NK-92 treated with Interleukin-12 subunit alpha and Interleukin-12 subunit beta, amount 100 ng/mL, for 24 hours (cell line): ENCODE data around the gene FGFR1OP2.

Experiments used
- DNase-seq: peaks from one replicate; lab custom pipeline; 2025; lab: John Stamatoyannopoulos, UW

The FGFR1OP2 gene

DNA sequence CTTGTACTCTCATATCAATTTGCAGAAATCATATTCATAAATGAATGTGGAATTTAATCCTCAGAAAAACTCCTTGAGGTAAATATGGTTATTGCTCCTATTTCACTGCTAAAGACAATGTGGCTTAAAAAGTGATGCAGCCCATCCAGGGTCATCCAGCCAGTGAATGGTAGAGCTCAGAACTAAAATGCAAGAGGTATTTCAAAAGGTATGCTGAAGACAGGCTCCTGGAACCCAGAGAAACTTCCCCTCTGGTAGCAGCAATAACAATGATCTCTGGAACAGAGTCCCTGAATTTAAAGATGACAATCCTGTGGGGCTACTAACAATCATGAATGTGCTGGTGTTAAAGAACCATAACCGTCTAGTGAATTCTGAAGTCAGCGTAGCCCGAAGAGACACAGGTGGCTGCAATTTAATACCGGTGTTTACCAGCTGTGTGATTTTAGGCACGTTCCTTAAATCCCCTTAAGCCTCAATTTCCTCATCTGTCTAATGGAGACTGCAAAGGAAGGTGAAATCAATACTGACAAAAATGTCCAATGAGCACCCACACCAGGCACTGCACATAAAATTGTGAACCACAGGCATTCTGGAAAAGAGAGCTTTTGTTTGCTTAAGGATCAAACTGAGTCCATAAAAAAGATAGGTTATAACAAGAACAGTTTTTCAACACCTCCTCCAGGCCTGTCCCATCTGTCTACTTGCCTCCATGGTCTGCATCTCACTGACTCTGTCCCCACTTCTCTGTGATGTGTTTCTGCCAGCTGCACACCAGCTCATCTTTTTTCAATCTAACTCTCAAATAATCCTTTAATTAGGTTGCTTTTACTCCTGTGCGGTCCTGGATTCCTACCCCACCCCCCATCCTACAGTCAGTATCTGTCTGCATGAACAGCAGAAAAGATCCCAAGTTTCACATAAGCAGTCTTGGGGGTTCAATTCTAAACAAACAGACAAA, 65.4 kb downstream of the FGFR1OP2 start:
- DNase-seq, result no peak

DNA sequence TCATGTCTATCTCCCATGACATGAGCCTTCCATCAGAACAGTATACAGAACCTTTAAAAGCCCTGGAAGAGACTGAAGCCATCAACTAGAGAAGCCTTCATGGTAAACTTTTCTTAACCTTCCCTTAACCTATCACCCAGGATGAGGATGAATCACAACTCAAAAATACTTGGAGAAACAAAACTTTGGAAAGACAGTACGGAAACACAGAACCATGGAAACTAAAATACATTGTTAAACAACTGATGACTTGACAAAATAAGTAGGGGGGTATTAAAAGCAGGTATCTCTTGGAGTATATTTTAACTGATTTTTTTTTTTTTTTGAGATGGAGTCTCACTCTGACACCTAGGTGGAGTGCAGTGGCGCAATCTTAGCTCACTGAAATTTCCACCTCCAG, 67.2 kb downstream of the FGFR1OP2 start:
- no peak for DNase-seq

DNA sequence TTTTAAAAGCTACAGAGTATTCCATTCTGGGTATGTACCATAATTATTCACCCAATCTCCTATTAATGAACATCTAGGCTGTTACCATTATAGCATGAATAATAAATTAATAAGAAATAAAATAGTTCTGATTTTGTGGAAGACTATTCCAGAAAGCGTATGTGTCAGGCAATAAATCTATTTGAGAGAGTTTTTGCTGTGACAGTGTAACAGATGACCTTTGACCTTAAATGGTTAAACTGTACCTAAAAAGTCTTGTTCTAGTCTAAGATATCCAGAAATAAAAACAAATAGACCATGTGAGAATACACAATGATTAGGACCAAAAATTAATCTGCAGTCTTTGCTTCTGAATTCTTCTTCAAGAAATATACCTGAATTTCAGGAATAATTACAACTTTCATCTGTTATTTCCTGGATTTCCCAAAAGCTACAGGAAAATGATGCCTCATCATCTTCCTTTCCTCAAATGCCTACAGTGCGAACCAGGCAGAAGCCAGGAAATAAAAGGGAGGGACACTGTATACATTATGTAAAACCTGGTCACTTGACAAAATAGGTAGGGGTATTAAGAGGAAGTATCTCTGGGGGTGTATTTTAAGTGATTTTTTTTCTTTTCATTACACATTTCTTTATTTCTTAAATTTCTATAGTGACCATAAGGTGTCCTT, 68.7 kb downstream of the FGFR1OP2 start:
- DNase-seq, result no peak

DNA sequence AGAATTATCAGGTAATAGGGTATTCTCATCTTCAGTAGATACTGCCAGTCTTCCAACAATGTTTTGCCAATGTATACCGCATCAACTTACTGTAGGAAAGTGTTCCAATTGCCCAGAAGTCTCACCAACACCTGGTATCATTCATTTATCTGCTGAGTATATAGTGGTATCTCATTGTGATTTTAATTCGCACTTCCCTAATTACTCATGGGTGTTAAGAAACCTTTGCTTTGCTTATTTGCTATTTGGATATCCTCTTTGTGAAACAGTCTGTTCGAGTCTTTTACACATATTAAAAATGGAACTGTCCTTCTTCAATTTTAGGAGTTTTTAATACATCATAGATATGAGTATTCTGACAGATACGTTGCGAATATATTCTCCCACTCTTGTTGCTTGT, 69.8 kb downstream of the FGFR1OP2 start:
- no peak for DNase-seq

DNA sequence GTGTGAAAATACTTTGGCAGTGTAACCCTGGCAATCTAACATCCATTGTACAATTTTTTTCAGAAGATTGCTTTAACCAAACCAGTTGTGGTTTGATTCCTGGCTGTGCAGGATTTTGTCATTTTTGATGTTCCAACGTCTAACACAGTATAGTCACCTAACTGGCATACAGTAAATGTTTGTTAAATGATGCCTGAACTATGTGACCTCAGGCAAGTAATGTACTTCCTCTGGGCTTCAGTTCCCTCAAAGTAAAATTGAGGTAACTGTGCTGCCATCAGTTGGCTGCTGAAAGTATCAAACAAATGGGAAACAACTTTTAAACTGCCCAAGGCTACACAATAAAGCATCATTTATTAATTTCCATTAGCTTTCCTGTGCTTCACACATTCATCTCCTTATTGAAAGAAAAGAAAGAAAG, 71.6 kb downstream of the FGFR1OP2 start:
- no peak for DNase-seq

DNA sequence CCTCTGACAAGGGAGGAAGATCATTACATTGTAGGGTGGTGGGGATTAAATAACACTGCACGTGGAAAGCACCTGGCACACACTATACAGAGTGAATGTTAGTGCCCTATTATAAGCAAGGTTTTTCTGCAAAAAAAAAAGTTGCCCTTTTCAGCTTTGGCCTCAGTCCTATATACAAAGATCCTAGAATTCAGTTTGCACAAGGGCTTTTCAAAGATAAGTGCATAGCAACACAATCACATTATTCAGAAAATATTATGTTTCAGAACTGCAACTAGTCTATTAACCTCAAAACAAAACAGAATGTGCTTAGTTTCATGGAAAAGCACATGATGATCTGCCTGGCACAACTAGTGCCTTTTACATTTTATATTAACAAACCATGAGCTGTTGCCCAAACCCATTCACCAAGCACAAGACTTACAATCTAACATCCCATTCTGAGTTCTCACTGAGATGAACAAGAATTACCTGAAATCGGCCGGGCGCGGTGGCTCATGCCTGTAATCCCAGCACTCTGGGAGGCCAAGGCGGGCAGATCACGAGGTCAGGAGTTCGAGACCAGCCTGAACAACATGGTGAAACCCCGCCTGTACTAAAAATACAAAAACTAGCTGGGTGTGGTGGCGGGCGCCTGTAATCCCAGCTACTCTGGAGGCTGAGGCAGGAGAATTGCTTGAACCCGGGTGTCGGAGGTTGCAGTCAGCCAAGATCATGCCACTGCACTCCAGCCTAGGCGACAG, 74.1 kb downstream of the FGFR1OP2 start:
- no peak for DNase-seq

DNA sequence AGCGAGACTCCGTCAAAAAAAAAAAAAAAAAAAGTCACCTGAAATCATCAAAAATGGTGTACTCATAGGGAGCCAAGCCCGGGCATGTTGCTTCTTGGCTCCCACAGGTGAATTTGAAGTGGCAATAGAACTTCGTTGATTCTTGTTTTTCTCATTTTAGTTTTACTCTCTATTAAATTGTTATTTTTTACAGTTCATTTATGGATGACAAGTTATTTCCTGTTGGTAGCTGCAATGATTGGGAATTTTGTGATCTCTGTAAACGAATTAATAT, 74.6 kb downstream of the FGFR1OP2 start:
- DNase-seq, result no peak

DNA sequence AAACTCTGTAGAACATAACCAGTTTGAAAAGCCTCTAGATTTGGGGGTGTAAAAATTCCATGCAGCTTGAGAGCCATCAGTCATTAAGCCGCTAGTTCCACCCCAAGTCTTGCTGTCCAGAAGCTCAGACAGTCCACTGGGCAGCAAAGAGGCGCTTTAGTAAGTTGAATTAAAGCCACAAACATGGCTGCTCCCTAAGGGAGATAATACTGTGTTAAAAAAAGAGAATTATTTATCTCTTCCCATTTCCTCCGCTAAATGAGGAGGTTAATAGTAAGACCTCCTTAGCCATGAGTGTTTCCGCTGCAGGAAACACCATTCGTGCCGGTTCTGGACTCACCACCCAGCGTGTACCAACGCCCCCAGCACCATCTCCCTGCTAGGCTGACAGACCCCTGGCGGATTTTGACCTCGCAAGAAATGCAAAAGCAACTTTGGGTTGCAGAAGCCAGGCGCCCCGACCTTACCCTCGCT, 75.4 kb downstream of the FGFR1OP2 start:
- DNase-seq, result no peak

DNA sequence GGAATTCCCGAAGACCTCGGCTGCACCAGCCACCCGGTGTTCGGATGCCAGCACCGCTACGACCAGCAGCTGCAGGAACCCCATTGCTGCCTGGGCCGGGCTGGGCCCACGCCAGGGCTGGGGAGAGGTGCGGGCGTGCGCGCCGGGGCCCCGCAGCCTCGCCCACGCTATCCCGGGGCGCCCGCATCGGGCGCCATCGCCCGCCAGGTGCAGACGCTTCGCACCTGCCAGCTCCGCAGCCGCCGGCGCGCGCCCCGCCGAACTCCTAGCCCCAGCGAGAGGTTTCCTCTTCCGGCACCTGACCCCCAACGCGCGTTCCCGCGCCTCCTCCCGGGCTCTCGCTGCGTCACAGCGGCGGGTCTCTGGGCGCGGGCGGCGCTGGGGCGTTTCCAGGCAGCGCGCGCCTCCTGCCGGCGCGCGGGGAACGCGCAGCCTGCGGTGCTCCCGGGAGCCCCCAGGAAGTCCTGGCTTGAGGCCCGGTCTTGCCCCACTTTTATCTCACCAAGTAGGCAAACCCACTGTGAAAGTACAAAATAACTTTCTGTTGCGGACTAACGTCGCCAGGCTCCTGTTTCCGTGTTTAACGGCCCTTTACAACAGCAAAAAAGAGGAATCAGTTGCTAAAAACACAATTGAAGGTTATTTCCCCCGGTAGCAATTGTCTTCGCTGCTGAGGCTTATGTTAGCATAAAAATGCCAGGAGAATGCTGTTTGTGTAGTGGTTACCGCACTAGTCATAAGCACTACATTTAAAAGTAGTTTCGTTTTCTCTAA, 76.0 kb downstream of the FGFR1OP2 start, which contains the start of gene TM7SF3:
TSS of gene TM7SF3 (minus strand) at position 300 of the 774 bp plus-strand sequence. CDS start at position 84, 216 bp downstream.
- peak; percentile 92 for DNase-seq

DNA sequence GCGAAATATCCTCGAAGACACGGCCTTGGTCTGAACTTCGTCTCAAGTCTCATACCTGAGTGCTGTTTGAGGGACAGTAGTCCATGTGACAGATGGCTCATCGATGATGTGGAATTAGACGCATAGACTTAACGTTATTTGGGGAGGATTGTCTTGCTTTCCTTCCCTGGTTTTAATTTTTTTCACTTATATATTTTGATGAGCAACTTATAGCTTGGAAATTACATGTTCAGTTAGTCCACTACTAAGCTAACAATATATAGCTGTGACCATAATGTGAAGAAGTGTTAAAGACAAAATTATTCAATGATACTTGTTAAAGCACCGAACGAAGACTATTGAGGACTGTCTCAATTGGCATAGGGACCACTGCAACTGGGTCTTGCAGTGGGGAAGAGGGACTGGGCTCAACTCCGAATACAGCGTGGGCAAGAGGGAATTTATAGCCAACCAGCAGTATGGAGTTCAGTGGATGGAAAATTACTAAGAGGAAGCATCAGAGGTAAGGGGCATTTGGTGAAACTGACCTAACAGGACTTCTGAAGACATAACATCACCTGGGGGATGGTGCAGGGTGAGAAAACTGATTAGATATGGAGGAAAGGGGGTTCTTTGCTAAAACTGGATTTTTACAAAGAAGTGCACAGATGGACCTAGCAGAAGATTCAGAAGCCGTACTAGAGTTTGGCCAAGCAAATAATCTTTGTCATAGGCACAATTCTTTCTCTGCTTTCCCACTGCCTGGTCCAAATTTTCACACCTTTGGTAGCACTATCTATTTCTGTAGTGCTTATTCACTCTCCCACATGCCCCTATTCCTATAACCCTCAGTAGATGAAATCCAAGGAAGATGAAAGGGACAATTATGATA, 76.8 kb downstream of the FGFR1OP2 start:
- no peak for DNase-seq

DNA sequence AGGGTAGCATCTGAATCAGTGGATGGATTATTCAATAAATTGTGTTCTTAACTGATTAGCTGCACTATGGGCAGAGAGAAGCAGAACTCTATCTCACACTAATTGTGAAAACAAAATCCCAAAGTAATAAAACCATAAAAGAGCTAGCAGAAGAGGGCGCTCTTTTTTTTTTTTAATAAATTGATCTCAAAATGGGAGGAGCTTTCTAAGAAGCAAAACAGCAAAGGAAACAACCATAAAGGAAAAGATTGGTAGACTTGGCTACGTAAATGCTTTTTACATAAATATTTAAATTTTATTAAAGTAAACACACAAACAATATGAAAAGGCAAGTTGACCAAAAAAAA, 77.4 kb downstream of the FGFR1OP2 start:
- DNase-seq, result no peak
